HG03196 (cell line): ENCODE measurements around the gene MOSMO.
"Not testable (repeated sequence)": the region's sequence is repeated elsewhere in the genome, so short reads cannot be mapped to it uniquely, and the experiment has no call there.

ENCODE experiments used
- ATAC-seq: cut with Tn5 transposase; IDR thresholded peaks from one replicate; pipeline ENCODE4 v1.9.1; 2021; ENCODE audit not compliant: unreplicated experiment

The MOSMO gene

DNA sequence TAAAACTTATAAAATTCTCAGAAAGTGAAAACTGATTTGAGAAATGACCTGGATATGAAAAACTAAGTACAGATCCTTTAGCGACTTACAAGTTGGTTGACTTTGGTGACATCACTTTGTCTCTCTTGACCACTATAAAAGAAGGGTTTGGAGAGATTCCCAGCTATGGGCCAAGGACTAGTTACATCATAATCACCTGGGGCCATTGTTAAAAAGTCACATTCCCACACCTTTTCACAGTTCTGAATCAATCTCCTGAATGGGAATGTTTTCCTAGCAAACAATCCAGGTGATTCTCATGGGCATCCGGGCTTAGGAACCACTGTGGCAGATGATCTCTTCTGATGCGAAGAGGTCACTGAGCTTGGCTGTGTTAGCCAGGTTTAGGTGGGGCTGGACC lies 83.8 kb downstream of the MOSMO start:
- ATAC-seq, result no peak

DNA sequence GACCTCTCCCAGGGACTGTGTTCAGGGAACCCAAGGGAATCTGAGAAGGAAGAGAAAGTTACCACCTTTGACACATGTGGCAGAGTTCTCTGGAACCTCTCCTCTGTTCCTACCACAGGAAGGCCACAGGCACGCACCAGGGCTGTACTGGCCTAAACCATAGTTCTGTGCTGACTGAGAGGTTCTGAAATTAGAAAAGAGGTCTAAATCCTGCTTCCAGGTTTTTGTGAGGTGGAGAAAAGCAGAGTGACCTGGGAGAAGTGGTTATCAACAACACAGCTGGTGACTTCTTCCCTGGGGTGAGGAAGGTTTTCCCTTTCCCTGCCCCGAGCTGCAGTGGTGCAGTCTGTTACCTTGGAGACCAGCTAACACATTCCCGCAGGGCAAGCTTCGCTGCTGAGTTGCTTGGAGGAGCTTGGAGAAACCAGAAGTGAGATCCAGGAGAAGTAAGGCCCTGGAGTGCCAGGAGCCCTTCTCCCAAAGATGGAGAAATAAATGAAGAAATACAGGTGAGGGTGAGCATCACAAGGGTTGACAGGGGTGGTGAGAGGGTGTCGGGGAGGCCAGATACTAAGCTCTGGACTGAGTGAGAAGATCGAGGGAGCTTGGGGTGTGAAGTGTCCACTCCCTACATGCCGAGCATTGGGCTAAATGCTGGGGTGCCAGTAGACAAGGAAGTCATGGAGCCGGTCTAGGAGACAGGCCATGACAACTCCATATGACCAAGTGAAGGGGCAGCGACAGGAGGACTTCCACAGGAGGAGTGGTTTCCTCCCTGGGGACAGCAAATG lies 84.4 kb downstream of the MOSMO start, which contains the start of gene VWA3A:
Gene VWA3A, plus strand, starts transcription at position 399 of the 791 bp plus-strand sequence. Its CDS starts 97 bp downstream, at position 496.
- ATAC-seq, result no peak

DNA sequence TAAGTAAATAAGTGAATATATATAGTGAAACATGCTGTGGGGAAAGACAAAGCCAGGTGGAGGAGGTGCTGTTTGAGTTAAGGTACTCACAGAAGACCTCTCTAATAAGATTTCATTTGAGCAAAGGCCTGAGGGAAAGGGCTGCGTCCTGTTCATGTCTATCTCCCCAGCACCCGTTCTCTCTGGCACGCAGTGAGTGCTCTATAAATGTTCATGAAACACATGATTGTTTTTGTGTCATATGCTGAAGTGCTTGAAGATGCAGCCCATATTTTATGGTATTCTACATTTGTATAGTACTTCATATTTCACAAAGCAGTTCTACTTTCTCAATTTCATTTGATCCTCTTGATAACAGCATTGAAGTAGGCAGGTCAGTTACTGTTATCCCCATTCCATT lies 85.4 kb downstream of the MOSMO start:
- no peak for ATAC-seq

DNA sequence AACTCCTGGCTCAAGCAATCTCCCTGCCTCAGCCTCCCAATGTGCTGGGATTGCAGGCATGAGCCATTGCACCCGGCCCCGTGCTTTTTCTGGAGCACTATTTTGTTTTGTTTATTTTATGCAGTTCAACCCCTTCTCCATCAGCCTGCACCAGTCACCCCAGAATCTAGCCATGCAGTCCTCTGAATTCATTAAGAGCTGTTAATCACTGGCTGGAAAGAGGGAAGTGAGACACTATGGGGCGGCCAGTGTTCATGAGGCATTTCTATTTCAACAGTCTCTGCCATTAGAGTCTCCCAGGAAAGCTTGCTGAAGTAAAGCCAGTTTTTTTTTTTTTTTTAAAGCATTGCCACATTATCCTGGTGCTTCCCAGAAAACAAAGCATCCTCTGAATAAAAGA lies 86.1 kb downstream of the MOSMO start:
- ATAC-seq, result no peak

DNA sequence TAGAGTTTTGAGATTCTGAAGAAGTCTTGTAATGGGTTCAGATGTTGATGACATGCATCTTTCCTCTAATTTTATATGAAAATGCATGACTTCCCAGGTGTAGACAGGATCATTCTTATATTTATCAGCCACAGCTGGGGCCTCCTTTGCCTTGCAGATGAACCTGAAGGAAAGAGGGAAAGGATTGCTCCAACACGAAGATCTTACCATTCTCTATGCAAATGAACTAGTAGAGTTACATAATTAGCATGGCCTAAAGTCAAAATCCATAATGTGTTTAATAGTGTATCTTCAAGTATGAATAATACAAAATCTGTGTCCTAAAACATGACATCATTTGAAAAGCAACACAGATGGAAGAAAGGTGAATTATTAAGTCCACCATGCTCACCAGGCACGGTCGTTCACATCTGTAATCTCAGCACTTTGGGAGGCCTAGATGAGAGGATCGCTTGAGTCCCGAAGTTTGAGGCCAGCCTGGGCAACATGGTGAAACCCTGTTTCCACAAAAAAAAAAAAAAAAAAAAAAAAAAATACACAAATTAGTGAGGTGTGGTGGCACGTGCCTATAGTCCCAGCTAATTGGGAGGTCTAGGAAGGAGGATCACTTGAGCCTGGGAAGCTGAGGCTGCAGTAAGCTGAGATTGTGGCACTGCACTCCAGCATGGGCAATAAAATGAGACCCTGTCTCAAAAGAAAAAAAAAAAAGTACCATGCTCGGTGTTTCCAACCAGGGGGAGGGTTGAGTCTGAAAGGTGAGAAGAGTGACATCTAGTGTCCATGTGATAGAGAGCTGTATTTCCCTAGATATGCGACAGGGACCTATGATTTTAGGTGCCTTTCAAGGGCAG lies 90.7 kb downstream of the MOSMO start:
- no peak for ATAC-seq

DNA sequence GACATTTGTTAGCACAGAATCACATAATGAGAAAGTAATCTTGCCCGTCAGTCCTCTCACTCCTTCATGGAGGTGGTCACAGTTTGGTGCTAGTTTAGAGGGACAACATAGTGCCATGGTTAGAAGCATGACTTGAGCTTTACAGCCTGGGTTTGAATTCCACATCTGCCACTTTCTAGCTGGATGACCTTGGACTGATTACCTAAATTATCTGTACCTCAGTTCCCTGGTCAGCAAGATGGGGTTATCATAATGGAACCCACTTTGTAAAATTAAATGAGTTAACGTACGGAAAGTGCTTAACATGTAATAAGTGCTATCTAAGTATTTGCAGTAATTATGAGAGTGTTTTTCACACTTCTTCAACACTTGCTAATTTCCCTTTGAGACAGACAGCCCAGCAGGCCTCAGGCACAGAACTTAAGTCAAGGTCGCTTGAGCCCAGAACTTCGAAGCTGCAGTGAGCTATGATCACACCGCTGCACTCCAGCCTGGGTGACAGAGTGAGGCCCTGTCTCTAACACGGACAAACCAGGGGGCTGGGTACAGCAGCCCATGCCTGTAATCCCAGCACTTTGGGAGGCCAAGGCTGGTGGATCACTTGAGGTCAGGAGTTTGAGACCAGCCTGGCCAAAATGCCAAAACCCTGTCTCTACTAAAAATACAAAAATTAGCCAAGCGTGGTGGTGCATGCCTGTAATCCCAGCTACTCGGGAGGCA lies 91.5 kb downstream of the MOSMO start:
- ATAC-seq, result no peak

DNA sequence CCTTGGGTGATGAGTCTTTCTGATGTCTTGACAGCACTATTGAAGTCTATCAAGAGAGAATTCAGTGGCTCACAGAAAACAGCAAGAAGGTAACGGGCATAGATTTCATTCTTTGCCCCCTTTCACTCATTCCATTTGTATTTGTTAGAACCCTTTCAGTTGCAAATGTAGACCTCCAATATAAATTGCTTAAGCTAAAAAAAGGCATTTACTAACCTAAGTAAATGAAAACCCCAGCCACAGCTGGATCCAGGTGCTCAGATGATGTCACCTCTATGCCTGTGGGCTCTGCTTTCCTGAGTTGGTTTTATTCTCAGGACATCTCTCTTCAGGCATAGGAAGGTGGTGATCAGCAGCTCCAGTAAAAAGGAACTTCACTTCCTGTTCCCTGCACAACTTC lies 95.5 kb downstream of the MOSMO start:
- ATAC-seq, result no peak

DNA sequence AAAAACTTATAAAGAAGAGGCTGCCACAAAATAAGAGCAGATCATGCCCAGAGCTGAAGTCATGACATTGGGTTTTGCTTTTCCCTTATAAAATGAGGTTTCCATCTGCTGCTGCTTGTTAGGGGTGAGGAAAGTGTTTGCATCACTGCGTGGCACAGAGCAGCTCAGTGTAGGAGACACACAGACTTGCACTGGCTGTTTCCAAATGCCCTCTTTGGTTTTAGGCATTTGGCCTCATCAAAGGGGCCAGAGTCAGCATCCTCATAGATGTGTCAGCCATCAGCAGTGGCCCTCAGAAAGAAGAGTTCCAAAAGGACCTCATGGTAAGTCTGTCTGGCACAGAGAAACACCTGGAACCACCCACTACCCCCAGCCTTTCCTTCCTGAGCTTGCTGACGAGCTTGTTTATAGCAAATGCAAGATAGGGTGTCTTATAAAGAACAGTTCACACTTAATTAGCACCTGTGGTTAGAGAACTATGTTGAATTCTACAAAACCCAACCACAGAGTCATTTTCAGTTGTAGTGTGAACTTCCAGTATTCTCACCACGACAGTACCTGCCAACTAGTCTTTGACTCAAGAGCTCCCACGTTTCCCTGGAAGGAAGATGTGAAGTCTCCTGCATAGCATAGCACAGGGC lies 101.5 kb downstream of the MOSMO start:
- ATAC-seq, result no peak

DNA sequence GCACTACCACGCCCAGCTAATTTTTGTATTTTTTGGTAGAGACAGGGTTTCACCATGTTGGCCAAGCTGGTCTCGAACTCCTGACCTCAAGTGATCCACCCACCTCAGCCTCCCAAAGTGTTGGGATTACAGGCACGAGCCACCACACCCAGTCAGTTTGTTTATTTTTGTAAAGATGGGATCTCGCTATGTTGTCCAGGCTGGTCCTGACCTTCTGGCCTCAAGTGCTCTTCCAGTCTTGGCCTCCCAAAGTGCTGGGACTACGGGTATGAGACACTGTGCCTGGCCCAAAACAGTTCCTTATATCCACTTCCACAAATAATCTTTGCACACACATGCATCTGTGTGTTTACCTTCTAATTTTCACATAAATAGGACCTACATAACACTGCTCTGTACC lies 103.7 kb downstream of the MOSMO start:
- ATAC-seq, result not testable (repeated sequence)

DNA sequence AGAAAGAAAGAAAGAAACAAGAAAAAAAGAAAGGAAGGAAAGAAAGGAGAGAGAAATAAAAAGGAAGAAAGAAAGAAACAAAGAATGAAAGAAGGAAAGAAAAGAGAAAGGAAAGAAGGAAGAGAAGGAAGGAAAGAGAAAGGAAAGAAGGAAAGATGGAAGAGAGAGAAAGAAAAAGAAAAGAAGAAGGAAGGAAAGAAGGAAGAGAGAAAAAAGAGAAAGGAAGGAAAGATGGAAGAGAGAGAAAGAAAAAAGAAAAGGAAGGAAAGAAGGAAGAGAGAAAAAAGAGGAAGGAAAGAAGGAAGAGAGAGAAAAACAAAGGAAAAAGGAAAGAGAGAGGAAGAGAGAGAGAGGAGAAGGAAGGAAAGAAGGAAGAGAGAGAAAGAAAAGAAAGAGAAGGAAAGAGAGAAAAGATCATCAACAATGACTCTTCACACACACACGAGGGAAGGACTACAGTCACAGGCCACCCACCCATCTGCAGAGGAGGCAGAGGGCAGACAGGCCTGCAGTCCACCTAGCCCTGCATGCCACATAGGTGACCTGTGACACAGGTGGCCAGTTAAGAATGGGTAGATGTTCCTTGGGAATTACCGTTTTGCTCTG lies 108.3 kb downstream of the MOSMO start:
- ATAC-seq, result no peak

DNA sequence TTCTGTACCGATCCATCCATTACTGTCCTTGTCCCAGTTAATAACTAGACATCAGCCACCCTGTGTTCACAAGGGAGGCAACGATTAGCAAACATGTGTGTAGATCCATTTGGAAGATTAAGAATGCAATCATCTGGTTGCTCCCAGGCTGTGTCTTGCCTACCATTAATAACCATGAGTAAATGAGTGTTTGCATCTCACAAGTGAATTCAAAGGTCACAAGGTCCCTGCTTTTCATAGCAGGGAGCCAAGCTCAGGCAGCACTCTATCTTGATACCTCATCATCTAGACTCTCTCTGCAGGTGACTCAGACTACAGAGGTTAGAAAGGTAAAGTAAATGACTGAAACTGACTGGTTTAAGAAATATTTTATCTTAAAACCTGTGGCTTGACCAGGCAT lies 109.7 kb downstream of the MOSMO start:
- no peak for ATAC-seq

DNA sequence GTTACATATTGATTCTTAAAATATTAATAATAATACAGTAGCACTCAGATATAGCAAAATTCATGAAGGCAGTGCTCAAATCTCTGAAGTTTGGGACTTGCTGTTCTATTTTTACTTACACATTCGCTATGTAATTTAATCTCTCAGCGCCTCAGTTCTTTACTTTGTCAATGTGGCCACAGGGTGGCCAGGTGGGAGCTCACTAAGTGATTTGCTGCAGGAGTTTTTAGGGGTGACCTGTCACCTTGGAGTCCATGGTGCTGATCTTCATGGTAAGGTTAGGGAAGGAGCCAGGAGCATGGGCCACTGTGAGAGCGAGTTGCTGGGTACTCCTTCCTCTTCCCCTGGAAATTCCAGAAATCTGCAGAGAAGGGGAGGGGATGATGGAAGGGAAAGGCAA lies 112.5 kb downstream of the MOSMO start:
- no peak for ATAC-seq

DNA sequence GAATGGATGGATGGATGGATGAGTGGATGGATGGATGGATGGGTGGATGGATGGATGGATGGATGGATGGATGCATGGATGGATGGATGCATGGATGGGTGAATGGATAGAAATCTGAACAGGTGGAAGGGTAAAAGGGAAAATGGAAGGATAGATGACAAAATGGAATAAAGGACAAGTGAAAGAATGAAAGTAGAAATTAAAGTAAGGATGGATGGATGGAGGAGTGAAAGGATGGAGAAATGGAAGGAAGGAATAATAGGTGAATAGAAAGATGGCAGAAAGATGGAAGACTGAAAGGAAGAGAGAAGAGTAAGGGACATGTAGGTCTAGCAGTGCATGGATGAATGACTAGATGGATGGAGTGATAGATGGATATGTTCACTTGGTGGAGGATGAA lies 114.3 kb downstream of the MOSMO start:
- ATAC-seq, result no peak

DNA sequence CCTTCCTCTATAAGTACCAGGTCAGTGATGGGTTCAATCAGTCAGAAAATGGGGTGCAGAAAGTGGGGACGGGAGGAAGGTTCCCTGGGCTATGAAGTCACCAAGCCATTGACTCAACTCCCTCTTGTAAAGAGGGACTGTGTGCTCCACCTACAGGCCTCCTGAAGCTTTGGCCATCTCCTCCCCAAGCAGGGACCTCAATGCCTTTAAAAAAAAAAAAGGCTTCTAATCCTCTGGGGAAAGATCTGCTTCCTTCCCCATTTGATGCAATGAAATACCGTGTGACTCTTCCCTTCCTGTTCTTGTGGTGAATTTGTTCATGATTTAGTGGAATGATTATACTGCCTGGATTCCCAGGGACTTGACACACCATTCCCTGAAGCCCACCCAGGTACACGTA lies 115.2 kb downstream of the MOSMO start:
- ATAC-seq, result no peak

DNA sequence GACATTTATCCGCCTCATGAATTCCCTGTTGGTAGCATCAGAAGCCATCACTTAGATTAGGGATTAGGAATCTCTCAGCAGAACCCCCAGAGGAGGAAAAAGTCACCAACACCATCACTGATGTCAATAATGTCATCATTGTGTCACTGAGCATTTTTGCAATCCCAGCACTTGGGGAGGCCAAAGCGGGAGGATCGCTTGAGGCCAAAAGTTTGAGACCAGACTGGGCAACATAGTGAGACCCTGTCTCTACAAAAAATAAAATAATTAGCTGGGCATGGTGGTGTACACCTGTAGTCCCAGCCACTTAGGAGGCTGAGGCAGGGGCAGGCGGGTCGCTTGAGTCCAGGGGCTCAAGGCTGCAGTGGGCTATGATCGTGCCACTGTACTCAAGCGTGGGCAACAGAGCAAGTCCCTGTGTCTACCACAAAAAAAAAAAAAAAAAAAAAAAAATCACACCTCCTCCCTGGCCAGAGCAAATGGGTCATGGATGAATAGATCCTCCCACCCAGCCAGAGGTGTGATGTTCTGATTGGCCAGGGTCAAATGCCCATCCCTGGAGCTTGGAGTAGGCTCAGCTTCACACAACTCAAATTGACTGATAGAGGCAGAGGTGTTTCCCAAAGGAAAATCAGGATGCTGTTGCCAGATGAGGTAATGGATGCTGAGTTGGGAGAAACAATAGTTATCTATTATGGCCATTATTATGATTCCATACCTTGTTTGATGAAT lies 116.0 kb downstream of the MOSMO start:
- no peak for ATAC-seq

DNA sequence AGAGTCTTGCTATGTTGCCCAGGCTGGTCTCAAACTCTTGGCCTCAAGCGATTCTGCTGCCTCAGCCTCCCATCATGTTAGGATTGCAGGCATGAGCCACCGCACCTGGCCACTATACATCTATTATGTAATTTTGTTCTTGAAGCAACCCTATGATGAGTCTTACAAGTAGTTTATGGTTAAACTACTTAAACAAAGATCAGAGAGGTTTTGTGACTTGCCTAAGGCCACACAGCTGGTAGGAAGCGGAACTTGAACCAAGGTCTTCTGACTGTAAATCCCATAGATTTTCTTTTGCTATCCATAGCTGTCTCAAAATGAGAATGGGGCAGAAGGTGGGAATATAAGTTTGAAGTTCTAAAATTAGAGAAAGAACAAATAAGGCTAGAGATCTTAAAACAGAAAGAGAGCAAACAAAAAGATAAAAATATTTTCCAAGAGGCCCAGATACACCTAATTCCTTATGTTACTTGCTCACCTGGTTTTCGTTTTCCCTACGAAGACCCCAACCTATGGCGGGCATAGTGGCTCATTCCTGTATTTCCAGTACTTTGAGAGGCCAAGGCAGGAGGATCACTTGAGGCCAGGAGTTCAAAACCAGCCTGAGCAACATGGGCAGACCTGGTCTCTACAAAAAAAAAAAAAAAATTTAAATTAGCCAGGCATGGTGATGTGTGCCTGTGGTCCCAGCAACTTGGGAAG lies 116.8 kb downstream of the MOSMO start:
- no peak for ATAC-seq

DNA sequence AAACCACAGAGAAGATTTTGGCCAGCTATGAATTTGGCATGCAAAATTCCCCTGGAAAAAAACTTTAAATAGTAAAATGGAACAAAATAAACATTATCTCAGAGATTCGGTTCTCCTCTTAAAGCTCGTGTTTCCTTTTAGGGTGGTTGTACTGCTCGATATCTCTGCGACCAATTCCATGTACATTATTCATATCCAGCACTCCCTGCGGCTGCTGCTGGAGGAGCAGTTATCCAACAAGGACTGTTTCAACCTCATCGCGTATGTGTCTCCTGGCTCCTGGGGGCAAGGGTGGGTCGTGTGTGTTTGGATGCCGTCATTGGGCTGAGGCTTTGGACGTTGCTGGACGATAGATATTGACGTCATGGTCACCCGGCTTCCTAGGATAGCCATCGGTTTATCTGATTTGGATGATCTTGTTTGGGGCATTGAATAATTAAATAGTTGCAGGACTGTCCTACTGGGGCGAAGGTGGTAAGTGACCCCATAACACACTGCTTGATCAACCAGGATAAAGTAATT lies 118.2 kb downstream of the MOSMO start:
- no peak for ATAC-seq

DNA sequence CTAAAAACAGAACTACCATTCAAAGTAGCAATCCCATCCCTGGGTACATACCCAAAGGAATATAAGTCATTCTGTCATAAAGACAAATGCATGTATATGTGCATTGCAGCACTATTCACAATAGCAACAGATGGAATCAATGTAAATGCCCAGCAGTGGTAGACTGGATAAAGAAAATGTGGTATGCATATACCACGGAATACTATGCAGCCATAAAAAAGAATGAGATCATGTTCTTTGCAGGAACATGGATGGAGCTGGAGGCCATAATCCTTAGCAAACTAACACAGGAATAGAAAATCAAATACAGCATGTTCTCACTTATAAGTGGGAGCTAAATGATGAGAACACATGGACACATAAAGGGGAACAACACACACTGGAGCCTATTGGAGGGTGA lies 120.6 kb downstream of the MOSMO start:
- ATAC-seq, result not testable (repeated sequence)

DNA sequence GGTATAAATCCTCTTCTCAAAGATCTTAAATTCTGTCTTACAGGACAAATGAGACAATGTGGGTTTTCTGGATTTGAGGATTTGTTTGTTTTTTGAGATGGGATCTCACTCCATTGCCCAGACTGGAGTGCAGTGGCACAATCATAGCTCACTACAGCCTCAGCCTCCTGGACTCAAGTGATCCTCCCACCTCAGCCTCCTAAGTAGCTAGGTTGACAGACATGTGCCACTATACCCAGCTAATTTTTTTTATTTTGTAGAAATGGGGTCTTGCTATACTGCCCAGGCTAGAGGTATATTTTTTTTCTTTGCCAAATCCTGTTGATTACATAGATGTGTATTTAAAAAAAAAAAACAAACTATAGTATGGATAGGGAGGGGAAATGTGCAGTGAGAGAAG lies 122.6 kb downstream of the MOSMO start:
- ATAC-seq, result no peak
